Measurements from ENCODE around the gene BMS1. TPM values are rescaled to one million over a fixed set of nuclear protein-coding genes. Genes with fewer than 3 reads are reported as not detected.

BMS1 gene
- total and polyA plus RNA-seq, 9 donors = 12.7 to 17.8 (median 15.1) TPM

GRCh38 chr10:42872865-42873435 lies 90.4 kb downstream of the BMS1 start:
- H3K36me3 ChIP-seq (ENCODE audit: control insufficient read depth, insufficient read depth, low read length) = no peaks in the 10 kb centered on the region
- H3K4me3 ChIP-seq (ENCODE audit: low read length) = no peak overlapping the region
- no peak overlapping the region for H3K27ac ChIP-seq (ENCODE audit: low read length)
- peaks cover 11% of the 10 kb centered on the region for H3K27me3 ChIP-seq (ENCODE audit: control insufficient read depth, insufficient read depth, low read length)
- no peaks in the 10 kb centered on the region for H3K9me3 ChIP-seq (replicated peaks; ENCODE audit: control insufficient read depth, low read depth, low read length)
- no peak for DNase-seq
- peaks cover 27% of the 10 kb centered on the region for H3K4me1 ChIP-seq (ENCODE audit: control insufficient read depth, insufficient read depth, low read length)
- 84% methylated on average over 16 of the region's 19 CpGs for WGBS (ENCODE audit: insufficient coverage)

GRCh38 chr10:42874713-42875387 lies 92.3 kb downstream of the BMS1 start:
- Histone ChIP-seq H3K4me1 (ENCODE audit: control insufficient read depth, insufficient read depth, low read length) (peaks cover 27% of the 10 kb centered on the region), H3K36me3 (ENCODE audit: control insufficient read depth, insufficient read depth, low read length) (no peaks in the 10 kb centered on the region), H3K27me3 (ENCODE audit: control insufficient read depth, insufficient read depth, low read length) (peaks cover 8% of the 10 kb centered on the region), H3K4me3 (ENCODE audit: low read length) (no peak overlapping the region), H3K9me3 (replicated peaks; ENCODE audit: control insufficient read depth, low read depth, low read length) (no peaks in the 10 kb centered on the region), H3K27ac (ENCODE audit: low read length) (no peak overlapping the region)
- 80% methylated on average over 14 of the region's 15 CpGs for WGBS (ENCODE audit: insufficient coverage)
- no peak for DNase-seq

GRCh38 chr10:42875388-42875755 lies 92.8 kb downstream of the BMS1 start:
- Histone ChIP-seq H3K4me3 (ENCODE audit: low read length) (no peak overlapping the region), H3K4me1 (ENCODE audit: control insufficient read depth, insufficient read depth, low read length) (peaks cover 27% of the 10 kb centered on the region), H3K9me3 (replicated peaks; ENCODE audit: control insufficient read depth, low read depth, low read length) (no peaks in the 10 kb centered on the region), H3K27me3 (ENCODE audit: control insufficient read depth, insufficient read depth, low read length) (peaks cover 8% of the 10 kb centered on the region), H3K36me3 (ENCODE audit: control insufficient read depth, insufficient read depth, low read length) (no peaks in the 10 kb centered on the region), H3K27ac (ENCODE audit: low read length) (no peak overlapping the region)
- no peak for DNase-seq
- WGBS (ENCODE audit: insufficient coverage) = 89% methylated on average over 3 of the region's 5 CpGs

GRCh38 chr10:42875798-42876341 lies 93.3 kb downstream of the BMS1 start:
- Histone ChIP-seq H3K27ac (ENCODE audit: low read length) (no peak overlapping the region), H3K27me3 (ENCODE audit: control insufficient read depth, insufficient read depth, low read length) (peaks cover 8% of the 10 kb centered on the region), H3K36me3 (ENCODE audit: control insufficient read depth, insufficient read depth, low read length) (no peaks in the 10 kb centered on the region), H3K9me3 (replicated peaks; ENCODE audit: control insufficient read depth, low read depth, low read length) (no peaks in the 10 kb centered on the region), H3K4me3 (ENCODE audit: low read length) (no peak overlapping the region), H3K4me1 (ENCODE audit: control insufficient read depth, insufficient read depth, low read length) (peaks cover 26% of the 10 kb centered on the region)
- DNase-seq = peak; percentile 74
- 6% methylated on average over 4 of the region's 12 CpGs for WGBS (ENCODE audit: insufficient coverage)

GRCh38 chr10:42876476-42876875 lies 93.9 kb downstream of the BMS1 start:
- no peak overlapping the region for H3K4me3 ChIP-seq (ENCODE audit: low read length)
- WGBS (ENCODE audit: insufficient coverage) = 94% methylated on average over 8 of the region's 9 CpGs
- no peak overlapping the region for H3K27ac ChIP-seq (ENCODE audit: low read length)
- no peaks in the 10 kb centered on the region for H3K36me3 ChIP-seq (ENCODE audit: control insufficient read depth, insufficient read depth, low read length)
- H3K27me3 ChIP-seq (ENCODE audit: control insufficient read depth, insufficient read depth, low read length) = peaks cover 8% of the 10 kb centered on the region
- no peaks in the 10 kb centered on the region for H3K9me3 ChIP-seq (replicated peaks; ENCODE audit: control insufficient read depth, low read depth, low read length)
- DNase-seq = no peak
- H3K4me1 ChIP-seq (ENCODE audit: control insufficient read depth, insufficient read depth, low read length) = peaks cover 20% of the 10 kb centered on the region

GRCh38 chr10:42876945-42877344 lies 94.3 kb downstream of the BMS1 start:
- Histone ChIP-seq H3K4me3 (ENCODE audit: low read length) (no peak overlapping the region), H3K27me3 (ENCODE audit: control insufficient read depth, insufficient read depth, low read length) (peaks cover 8% of the 10 kb centered on the region), H3K36me3 (ENCODE audit: control insufficient read depth, insufficient read depth, low read length) (no peaks in the 10 kb centered on the region), H3K9me3 (replicated peaks; ENCODE audit: control insufficient read depth, low read depth, low read length) (no peaks in the 10 kb centered on the region), H3K27ac (ENCODE audit: low read length) (no peak overlapping the region), H3K4me1 (ENCODE audit: control insufficient read depth, insufficient read depth, low read length) (peaks cover 15% of the 10 kb centered on the region)
- no peak for DNase-seq
- 90% methylated on average over 6 of the region's 6 CpGs for WGBS (ENCODE audit: insufficient coverage)

- 75% methylated on average over 4 of the region's 4 CpGs for WGBS (ENCODE audit: insufficient coverage)
- Histone ChIP-seq H3K36me3 (ENCODE audit: control insufficient read depth, insufficient read depth, low read length) (no peaks in the 10 kb centered on the region), H3K27ac (ENCODE audit: low read length) (no peak overlapping the region), H3K4me1 (ENCODE audit: control insufficient read depth, insufficient read depth, low read length) (peaks cover 12% of the 10 kb centered on the region), H3K9me3 (replicated peaks; ENCODE audit: control insufficient read depth, low read depth, low read length) (peaks cover 3% of the 10 kb centered on the region), H3K27me3 (ENCODE audit: control insufficient read depth, insufficient read depth, low read length) (peaks cover 8% of the 10 kb centered on the region), H3K4me3 (ENCODE audit: low read length) (no peak overlapping the region)
- DNase-seq = no peak
Observed at GRCh38 chr10:42877496-42878030, 95.0 kb downstream of the BMS1 start.

GRCh38 chr10:42878134-42878820 lies 95.7 kb downstream of the BMS1 start:
- H3K9me3 ChIP-seq (replicated peaks; ENCODE audit: control insufficient read depth, low read depth, low read length) = peaks cover 8% of the 10 kb centered on the region
- DNase-seq = no peak
- no peak overlapping the region for H3K4me3 ChIP-seq (ENCODE audit: low read length)
- H3K27me3 ChIP-seq (ENCODE audit: control insufficient read depth, insufficient read depth, low read length) = peaks cover 5% of the 10 kb centered on the region
- H3K36me3 ChIP-seq (ENCODE audit: control insufficient read depth, insufficient read depth, low read length) = no peaks in the 10 kb centered on the region
- no peak overlapping the region for H3K27ac ChIP-seq (ENCODE audit: low read length)
- WGBS (ENCODE audit: insufficient coverage) = 85% methylated on average over 12 of the region's 13 CpGs
- H3K4me1 ChIP-seq (ENCODE audit: control insufficient read depth, insufficient read depth, low read length) = peaks cover 12% of the 10 kb centered on the region

GRCh38 chr10:42878821-42879195 lies 96.2 kb downstream of the BMS1 start:
- DNase-seq = no peak
- no peak overlapping the region for H3K27ac ChIP-seq (ENCODE audit: low read length)
- H3K9me3 ChIP-seq (replicated peaks; ENCODE audit: control insufficient read depth, low read depth, low read length) = peaks cover 8% of the 10 kb centered on the region
- peaks cover 12% of the 10 kb centered on the region for H3K4me1 ChIP-seq (ENCODE audit: control insufficient read depth, insufficient read depth, low read length)
- 71% methylated on average over 3 of the region's 3 CpGs for WGBS (ENCODE audit: insufficient coverage)
- H3K36me3 ChIP-seq (ENCODE audit: control insufficient read depth, insufficient read depth, low read length) = no peaks in the 10 kb centered on the region
- no peak overlapping the region for H3K4me3 ChIP-seq (ENCODE audit: low read length)
- H3K27me3 ChIP-seq (ENCODE audit: control insufficient read depth, insufficient read depth, low read length) = peaks cover 2% of the 10 kb centered on the region

Measured in muscle of leg (tissue), 11 donors.